Nephron (organoid): ENCODE results near the gene RGS7.
"Not testable (repeated sequence)": the region's sequence is repeated elsewhere in the genome, so short reads cannot be mapped to it uniquely, and the experiment has no call there.

Experiments
- H3K27ac Mint-ChIP-seq, 3 experiments: 2 replicates each; pipeline ENCODE4 v1.8.0; 2020; ENCODE audit warnings: mixed read lengths in 3 of 3, mild to moderate bottlenecking in 2 of 3, moderate library complexity in 1 of 3
- H3K27me3 Mint-ChIP-seq: 2 replicates; pipeline ENCODE4 v1.8.0; 2021; ENCODE audit warnings: low read depth, mild to moderate bottlenecking, moderate library complexity, mixed read lengths
- H3K36me3 Mint-ChIP-seq: 2 replicates; pipeline ENCODE4 v1.8.0; 2020; ENCODE audit warnings: low read depth, mixed read lengths
- H3K4me1 Mint-ChIP-seq: 2 replicates; pipeline ENCODE4 v1.8.0; 2020; ENCODE audit warnings: mixed read lengths
- H3K4me3 Mint-ChIP-seq, 3 experiments: 2 replicates each; pipeline ENCODE4 v1.8.0; 2020; ENCODE audit warnings: mild to moderate bottlenecking in 3 of 3, mixed read lengths in 3 of 3, moderate library complexity in 2 of 3
- H3K9me3 Mint-ChIP-seq: 2 replicates; pipeline ENCODE4 v1.8.0; 2020; ENCODE audit warnings: mixed read lengths
- CTCF ChIP-seq, 3 experiments: fragments of 200-600 bp; sonication (generic); IDR thresholded peaks; one replicate each; pipeline ENCODE4 v1.5.0; 2021; ENCODE audit warnings: antibody characterized with exemption in 3 of 3; ENCODE audit not compliant: unreplicated experiment in 3 of 3

The RGS7 gene

GRCh38 chr1:240883490-240883889, 473.5 kb downstream of the RGS7 start:
- Mint-ChIP-seq H3K27me3 (peaks cover under 1% of the 10 kb centered on the region), H3K9me3 (peaks cover under 1% of the 10 kb centered on the region), H3K36me3 (no peaks in the 10 kb centered on the region), H3K4me1 (no peaks in the 10 kb centered on the region), H3K27ac (no peak overlapping the region), H3K4me3 (no peak overlapping the region)
- TF ChIP-seq CTCF (IDR thresholded peaks at IDR 0.05; ENCODE audit: unreplicated experiment in 3 of 3): no peak

GRCh38 chr1:240882656-240883308, 474.2 kb downstream of the RGS7 start:
- H3K27me3 Mint-ChIP-seq, H3K4me3 Mint-ChIP-seq, H3K4me1 Mint-ChIP-seq, H3K36me3 Mint-ChIP-seq, H3K9me3 Mint-ChIP-seq, H3K27ac Mint-ChIP-seq: not testable (repeated sequence)

- TF ChIP-seq CTCF (IDR thresholded peaks at IDR 0.05; ENCODE audit: unreplicated experiment in 3 of 3): no peak
- Mint-ChIP-seq H3K9me3 (peaks cover 4% of the 10 kb centered on the region), H3K4me3 (no peak overlapping the region)
These were observed 478.4 kb downstream of the RGS7 start for GRCh38 chr1:240878631-240879030.

GRCh38 chr1:240877605-240878004, 479.4 kb downstream of the RGS7 start:
- H3K36me3 Mint-ChIP-seq: no peaks in the 10 kb centered on the region
- H3K27me3 Mint-ChIP-seq: no peaks in the 10 kb centered on the region
- H3K27ac Mint-ChIP-seq: no peak overlapping the region
- no peak overlapping the region for H3K4me3 Mint-ChIP-seq
- H3K9me3 Mint-ChIP-seq: peaks cover 4% of the 10 kb centered on the region
- no peaks in the 10 kb centered on the region for H3K4me1 Mint-ChIP-seq
- TF ChIP-seq CTCF (IDR thresholded peaks at IDR 0.05; ENCODE audit: unreplicated experiment in 3 of 3): no peak

More at GRCh38 chr1:240878631-240879030, 478.4 kb downstream of the RGS7 start:
- no peaks in the 10 kb centered on the region for H3K36me3 Mint-ChIP-seq
- H3K27ac Mint-ChIP-seq: no peak overlapping the region
- no peaks in the 10 kb centered on the region for H3K4me1 Mint-ChIP-seq
- no peaks in the 10 kb centered on the region for H3K27me3 Mint-ChIP-seq

- Mint-ChIP-seq H3K36me3 (no peaks in the 10 kb centered on the region), H3K4me3 (no peak overlapping the region), H3K4me1 (no peaks in the 10 kb centered on the region), H3K9me3 (peaks cover 4% of the 10 kb centered on the region), H3K27me3 (no peaks in the 10 kb centered on the region), H3K27ac (no peak overlapping the region)
- no peak for TF ChIP-seq CTCF (IDR thresholded peaks at IDR 0.05; ENCODE audit: unreplicated experiment in 3 of 3)
These were observed 480.9 kb downstream of the RGS7 start for GRCh38 chr1:240876071-240876470.

- H3K27me3 Mint-ChIP-seq: no peaks in the 10 kb centered on the region
- H3K9me3 Mint-ChIP-seq: no peaks in the 10 kb centered on the region
- no peak overlapping the region for H3K4me3 Mint-ChIP-seq
- H3K27ac Mint-ChIP-seq: no peak overlapping the region
- no peaks in the 10 kb centered on the region for H3K36me3 Mint-ChIP-seq
- no peak for TF ChIP-seq CTCF (IDR thresholded peaks at IDR 0.05; ENCODE audit: unreplicated experiment in 3 of 3)
- no peaks in the 10 kb centered on the region for H3K4me1 Mint-ChIP-seq
These were observed 487.9 kb downstream of the RGS7 start for GRCh38 chr1:240869071-240869470.
